Measurements from ENCODE around the gene CAVIN4. TPM values are rescaled to one million over a fixed set of nuclear protein-coding genes. Genes with fewer than 3 reads are reported as not detected.

The CAVIN4 gene
- total and polyA plus RNA-seq, 2 experiments from 2014 or later = 3.0 to 6.0 TPM

DNA sequence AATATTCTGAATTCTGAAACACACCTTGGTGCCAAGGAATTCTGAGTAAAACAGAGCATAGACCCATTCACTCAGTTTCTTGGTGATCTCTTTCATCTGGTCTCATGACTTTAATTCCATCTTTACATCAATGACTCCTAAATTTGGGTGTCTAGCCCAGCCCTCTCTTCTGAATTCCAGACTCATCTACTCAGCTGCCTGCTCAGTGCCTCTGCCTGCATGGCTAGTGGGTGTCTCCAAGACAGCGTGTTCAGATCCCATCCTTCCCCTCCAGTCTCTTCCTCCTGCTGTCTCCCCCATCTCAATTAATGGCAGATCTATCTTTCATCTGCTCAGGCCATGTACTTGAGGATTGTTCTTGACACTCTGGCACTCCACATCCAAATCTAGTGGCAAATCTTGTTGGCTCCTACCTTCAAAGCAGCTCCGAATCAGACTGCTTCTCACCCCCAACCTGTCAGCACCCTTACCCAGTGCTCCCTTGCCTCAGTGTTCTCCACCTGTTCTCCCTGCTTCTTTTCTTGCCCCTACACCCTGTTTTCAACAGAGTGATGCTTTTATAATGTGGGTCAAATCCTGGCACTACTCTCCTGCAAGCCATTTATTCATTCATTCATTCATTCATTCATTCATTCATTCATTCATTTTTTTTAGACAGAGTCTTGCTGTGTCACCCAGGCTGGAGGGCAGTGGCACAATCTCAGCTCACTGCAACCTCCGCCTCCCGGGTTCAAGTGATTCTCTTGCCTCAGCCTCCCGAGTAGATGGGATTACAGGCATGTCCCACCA is 5.3 kb downstream of the CAVIN4 start (continued):
- TF ChIP-seq ZNF462 (CRISPR knock-in tag; IDR thresholded peaks at IDR 0.05) = no peak
- no peak for TF ChIP-seq EZH2 (IDR thresholded peaks at IDR 0.05; ENCODE audit: low read depth, unreplicated experiment)
- TF ChIP-seq JUNB (IDR thresholded peaks at IDR 0.05; ENCODE audit: unreplicated experiment) = no peak
- no peak for TF ChIP-seq NANOG (IDR thresholded peaks at IDR 0.05; ENCODE audit: borderline replicate concordance)

DNA sequence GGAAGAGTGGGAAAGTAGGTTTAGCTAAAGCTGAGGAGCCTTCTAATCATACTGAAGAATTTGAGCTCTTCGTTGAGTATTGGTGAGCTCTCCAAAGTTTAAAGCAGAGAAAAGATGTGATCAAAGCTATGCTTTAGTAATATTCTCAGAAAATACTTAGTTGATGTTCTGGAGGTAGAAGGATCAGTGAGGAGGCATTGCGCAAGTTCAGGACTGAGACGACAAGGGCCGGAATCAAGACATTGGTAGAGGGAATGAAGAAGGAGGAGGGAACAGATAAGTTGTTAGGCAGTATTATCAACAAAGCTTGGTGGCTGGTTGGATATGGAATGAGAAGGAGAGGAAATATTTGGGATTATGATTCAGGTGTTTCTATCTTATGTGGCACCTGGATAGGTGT is 7.1 kb downstream of the CAVIN4 start:
- Mint-ChIP-seq H3K4me1 (no peaks in the 10 kb centered on the region), H3K27ac (no peak overlapping the region), H3K9me3 (no peaks in the 10 kb centered on the region), H3K4me3 (no peak overlapping the region), H3K27me3 (ENCODE audit: insufficient read depth, low read depth, poor library complexity) (peaks cover 4% of the 10 kb centered on the region), H3K36me3 (ENCODE audit: low read depth) (peaks cover 11% of the 10 kb centered on the region; the same call in 2 of the 3 replicates)
- no peaks in the 10 kb centered on the region for H3K79me2 ChIP-seq (replicated peaks; ENCODE audit: insufficient read depth)
- no peaks in the 10 kb centered on the region for H4K20me1 ChIP-seq (replicated peaks; ENCODE audit: insufficient read depth)
- no peaks in the 10 kb centered on the region for H3F3A ChIP-seq (replicated peaks; ENCODE audit: low read depth)
- H3K4me1 ChIP-seq (ENCODE audit: insufficient read depth) = no peaks in the 10 kb centered on the region
- peaks cover 8% of the 10 kb centered on the region; the same call in 1 of the 2 replicates for H3K36me3 ChIP-seq (ENCODE audit: insufficient read depth)
- no peaks in the 10 kb centered on the region for H3K9me2 ChIP-seq (ENCODE audit: insufficient read depth)
- H3K27ac ChIP-seq (ENCODE audit: low read depth) = no peak overlapping the region
- H3K4me3 ChIP-seq = no peak overlapping the region
- H3K4me2 ChIP-seq = no peak overlapping the region
- no peak for ATAC-seq
- H2AFZ ChIP-seq = no peak overlapping the region
- H3K27me3 ChIP-seq (ENCODE audit: insufficient read depth) = no peaks in the 10 kb centered on the region
- DNase-seq (ENCODE audit: low spot score) = no peak
- TF ChIP-seq ZNF331 (CRISPR knock-in tag; IDR thresholded peaks at IDR 0.05; ENCODE audit: low read depth) (no peak), ZNF462 (CRISPR knock-in tag; IDR thresholded peaks at IDR 0.05) (no peak), STAT1 (IDR thresholded peaks at IDR 0.05; ENCODE audit: unreplicated experiment) (no peak), NANOG (IDR thresholded peaks at IDR 0.05; ENCODE audit: borderline replicate concordance) (no peak), POLR2AphosphoS5 (IDR thresholded peaks at IDR 0.05; ENCODE audit: low read depth) (no peak)
